Measurements from ENCODE around the gene RBM25.

GRCh38 chr14:73026243-73026844, 32.0 kb upstream of the RBM25 start:
- no peak for TF ChIP-seq CTCF (IDR thresholded peaks at IDR 0.05)
- TF ChIP-seq POLR2AphosphoS5 (IDR thresholded peaks at IDR 0.05; ENCODE audit: low read depth, low read length): no peak
- no peak for TF ChIP-seq SIN3A (IDR thresholded peaks at IDR 0.05; ENCODE audit: borderline replicate concordance, insufficient read depth, low read depth, low read length)
